ENCODE results near the gene MPRIP. TPM values are rescaled to one million over a fixed set of nuclear protein-coding genes. Genes with fewer than 3 reads are reported as not detected.
"Not testable (repeated sequence)": the region's sequence is repeated elsewhere in the genome, so short reads cannot be mapped to it uniquely, and the experiment has no call there.

Gene MPRIP
- total and polyA plus RNA-seq, 2 experiments from 2014 or later: 80.4 to 172 TPM

GRCh38 chr17:16999931-17000625 is 42.2 kb upstream of the MPRIP start:
- TF ChIP-seq CTCF (IDR thresholded peaks at IDR 0.05; ENCODE audit: low read depth, low read length): no peak
- Histone ChIP-seq H3K4me1 (ENCODE audit: low read depth) (no peaks in the 10 kb centered on the region), H3K36me3 (no peaks in the 10 kb centered on the region), H3K9me3 (ENCODE audit: low read depth) (no peaks in the 10 kb centered on the region), H3K27ac (no peak overlapping the region), H3K27me3 (no peaks in the 10 kb centered on the region), H3K4me3 (no peak overlapping the region)
- no peak for DNase-seq (ENCODE audit: low read depth in 1 of 2, low spot score in 1 of 2)

GRCh38 chr17:17001076-17001777 is 41.0 kb upstream of the MPRIP start:
- no peak overlapping the region for H3K4me3 ChIP-seq
- TF ChIP-seq CTCF (IDR thresholded peaks at IDR 0.05; ENCODE audit: low read depth, low read length): no peak
- no peaks in the 10 kb centered on the region for H3K4me1 ChIP-seq (ENCODE audit: low read depth)
- no peak overlapping the region for H3K27ac ChIP-seq
- no peak for DNase-seq (ENCODE audit: low read depth in 1 of 2, low spot score in 1 of 2)
- no peaks in the 10 kb centered on the region for H3K9me3 ChIP-seq (ENCODE audit: low read depth)
- H3K27me3 ChIP-seq: no peaks in the 10 kb centered on the region
- no peaks in the 10 kb centered on the region for H3K36me3 ChIP-seq

- peak; percentile 93 for TF ChIP-seq CTCF (IDR thresholded peaks at IDR 0.05; ENCODE audit: low read depth, low read length)
- no peaks in the 10 kb centered on the region for H3K9me3 ChIP-seq (ENCODE audit: low read depth)
- no peaks in the 10 kb centered on the region for H3K4me1 ChIP-seq (ENCODE audit: low read depth)
- DNase-seq (ENCODE audit: low read depth in 1 of 2, low spot score in 1 of 2): peak; percentile 75 to 85
- H3K27ac ChIP-seq: no peak overlapping the region
- H3K36me3 ChIP-seq: no peaks in the 10 kb centered on the region
- H3K4me3 ChIP-seq: no peak overlapping the region
- no peaks in the 10 kb centered on the region for H3K27me3 ChIP-seq
Observed at GRCh38 chr17:17001874-17002520, 40.3 kb upstream of the MPRIP start.

- not testable (repeated sequence) for H3K27me3 ChIP-seq; DNase-seq (ENCODE audit: low read depth in 1 of 2, low spot score in 1 of 2); H3K36me3 ChIP-seq; H3K9me3 ChIP-seq (ENCODE audit: low read depth); H3K27ac ChIP-seq; H3K4me1 ChIP-seq (ENCODE audit: low read depth); H3K4me3 ChIP-seq
Observed at GRCh38 chr17:17002731-17003715, 39.2 kb upstream of the MPRIP start.

- DNase-seq (ENCODE audit: low read depth in 1 of 2, low spot score in 1 of 2): no peak
- Histone ChIP-seq H3K4me3 (no peak overlapping the region), H3K36me3 (no peaks in the 10 kb centered on the region), H3K4me1 (ENCODE audit: low read depth) (no peaks in the 10 kb centered on the region), H3K27me3 (no peaks in the 10 kb centered on the region), H3K9me3 (ENCODE audit: low read depth) (no peaks in the 10 kb centered on the region), H3K27ac (no peak overlapping the region)
- no peak for TF ChIP-seq CTCF (IDR thresholded peaks at IDR 0.05; ENCODE audit: low read depth, low read length)
Observed at GRCh38 chr17:17004251-17004996, 37.8 kb upstream of the MPRIP start.

- not testable (repeated sequence) for H3K36me3 ChIP-seq; H3K4me3 ChIP-seq; H3K9me3 ChIP-seq (ENCODE audit: low read depth); H3K27me3 ChIP-seq; H3K4me1 ChIP-seq (ENCODE audit: low read depth); DNase-seq (ENCODE audit: low read depth in 1 of 2, low spot score in 1 of 2); H3K27ac ChIP-seq
Observed at GRCh38 chr17:17004997-17005614, 37.2 kb upstream of the MPRIP start.

GRCh38 chr17:17007891-17008290 is 34.4 kb upstream of the MPRIP start:
- H3K9me3 ChIP-seq (ENCODE audit: low read depth): not testable (repeated sequence)

More at GRCh38 chr17:17007891-17008290, 34.4 kb upstream of the MPRIP start:
- H3K27ac ChIP-seq; DNase-seq (ENCODE audit: low read depth in 1 of 2, low spot score in 1 of 2); H3K36me3 ChIP-seq; H3K27me3 ChIP-seq; H3K4me1 ChIP-seq (ENCODE audit: low read depth); H3K4me3 ChIP-seq: not testable (repeated sequence)
